ENCODE measurements around the gene HDHD5. TPM values are rescaled to one million over a fixed set of nuclear protein-coding genes. Genes with fewer than 3 reads are reported as not detected.

Gene HDHD5
- total and polyA plus RNA-seq, 10 of the 15 experiments (the other 5 are each of a cell fraction or from before 2014, with no cell fraction given), result 1.7 to 68.0 (median 49.9) TPM

DNA sequence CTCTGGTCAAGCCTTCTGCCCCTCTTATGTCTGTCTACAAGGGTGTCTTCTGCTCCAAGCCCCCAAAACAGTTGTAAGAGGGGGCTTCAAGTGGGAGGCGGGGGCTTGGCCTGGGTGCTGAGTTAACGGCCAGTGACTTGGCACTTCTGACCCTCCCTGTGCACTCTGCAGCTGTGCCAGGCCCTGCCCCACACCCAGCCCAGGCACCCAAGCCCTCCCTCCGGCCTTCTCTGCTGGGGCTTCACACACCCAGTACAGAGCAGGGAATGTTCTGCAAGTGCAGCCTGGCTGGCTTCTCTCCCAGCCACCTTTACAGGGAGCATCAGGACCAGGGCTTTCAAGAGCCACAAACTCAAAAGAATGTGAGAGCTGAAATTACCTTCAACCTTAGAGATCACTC is 41.7 kb downstream of the HDHD5 start (continued):
- no peak for TF ChIP-seq RAD21 (IDR thresholded peaks at IDR 0.05; ENCODE audit: insufficient read depth, low read depth, low read length)

DNA sequence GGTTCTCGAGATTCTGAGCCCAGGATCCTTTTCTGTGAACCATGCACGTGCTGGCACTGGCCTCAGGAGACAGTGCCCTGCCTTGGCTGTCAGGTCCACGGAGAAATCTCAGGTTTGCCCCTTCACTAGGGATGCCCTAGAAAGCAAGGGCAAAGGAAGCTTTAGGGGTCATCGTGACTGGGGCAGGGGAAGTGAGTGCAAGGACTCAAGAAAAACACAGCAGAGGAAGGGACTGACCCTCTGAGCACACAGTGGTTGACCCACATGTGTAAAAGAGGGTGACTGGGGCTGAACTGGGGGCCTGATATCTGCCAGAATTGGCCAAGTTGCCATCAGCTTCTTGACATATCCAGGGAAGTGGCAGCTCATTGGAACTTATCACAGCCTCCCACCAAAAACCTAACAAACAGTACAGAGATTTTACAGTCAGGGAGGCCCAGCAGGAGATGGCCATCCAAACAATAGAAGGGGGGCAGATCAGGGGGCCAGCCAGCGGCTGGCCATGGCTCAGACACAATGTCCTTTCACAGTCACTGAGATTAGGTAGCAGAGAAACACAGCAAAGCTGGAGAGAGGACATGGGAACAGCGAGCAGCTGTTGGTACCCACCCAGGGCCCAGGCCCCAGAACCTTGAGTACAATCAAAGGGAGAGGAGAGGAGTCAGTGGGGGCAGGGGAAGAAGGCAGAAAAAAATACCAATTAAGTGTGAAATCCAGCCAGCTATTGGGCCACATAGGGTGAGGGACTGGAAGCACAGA is 42.3 kb downstream of the HDHD5 start:
- POLR2A ChIA-PET, result no interaction called here
- WGBS (ENCODE audit: insufficient coverage, insufficient replicate concordance, low lambda C conversion rate, missing lambda C conversion rate), result 73% methylated on average over 6 of the region's 6 CpGs
- ATAC-seq (no peak), DNase-seq (ENCODE audit: low read depth, low spot score) (no peak), FAIRE-seq (no peak)
- no peak for TF ChIP-seq STAT3 (IDR thresholded peaks at IDR 0.05; ENCODE audit: low read depth, low read length)
- TF ChIP-seq, protein P1, sequence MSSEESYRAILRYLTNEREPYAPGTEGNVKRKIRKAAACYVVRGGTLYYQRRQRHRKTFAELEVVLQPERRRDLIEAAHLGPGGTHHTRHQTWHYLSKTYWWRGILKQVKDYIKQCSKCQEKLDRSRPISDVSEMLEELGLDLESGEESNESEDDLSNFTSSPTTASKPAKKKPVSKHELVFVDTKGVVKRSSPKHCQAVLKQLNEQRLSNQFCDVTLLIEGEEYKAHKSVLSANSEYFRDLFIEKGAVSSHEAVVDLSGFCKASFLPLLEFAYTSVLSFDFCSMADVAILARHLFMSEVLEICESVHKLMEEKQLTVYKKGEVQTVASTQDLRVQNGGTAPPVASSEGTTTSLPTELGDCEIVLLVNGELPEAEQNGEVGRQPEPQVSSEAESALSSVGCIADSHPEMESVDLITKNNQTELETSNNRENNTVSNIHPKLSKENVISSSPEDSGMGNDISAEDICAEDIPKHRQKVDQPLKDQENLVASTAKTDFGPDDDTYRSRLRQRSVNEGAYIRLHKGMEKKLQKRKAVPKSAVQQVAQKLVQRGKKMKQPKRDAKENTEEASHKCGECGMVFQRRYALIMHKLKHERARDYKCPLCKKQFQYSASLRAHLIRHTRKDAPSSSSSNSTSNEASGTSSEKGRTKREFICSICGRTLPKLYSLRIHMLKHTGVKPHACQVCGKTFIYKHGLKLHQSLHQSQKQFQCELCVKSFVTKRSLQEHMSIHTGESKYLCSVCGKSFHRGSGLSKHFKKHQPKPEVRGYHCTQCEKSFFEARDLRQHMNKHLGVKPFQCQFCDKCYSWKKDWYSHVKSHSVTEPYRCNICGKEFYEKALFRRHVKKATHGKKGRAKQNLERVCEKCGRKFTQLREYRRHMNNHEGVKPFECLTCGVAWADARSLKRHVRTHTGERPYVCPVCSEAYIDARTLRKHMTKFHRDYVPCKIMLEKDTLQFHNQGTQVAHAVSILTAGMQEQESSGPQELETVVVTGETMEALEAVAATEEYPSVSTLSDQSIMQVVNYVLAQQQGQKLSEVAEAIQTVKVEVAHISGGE (CRISPR knock-in tag; IDR thresholded peaks at IDR 0.05), result no peak
- Histone ChIP-seq H3K79me2 (ENCODE audit: control insufficient read depth, insufficient read depth, low read length) (no peaks in the 10 kb centered on the region), H3K4me3 (no peak overlapping the region), H4K20me1 (ENCODE audit: control insufficient read depth, insufficient read depth) (peaks cover 4% of the 10 kb centered on the region; the same call in 1 of the 2 replicates), H3K9ac (ENCODE audit: control insufficient read depth, insufficient read depth, low read length) (no peak overlapping the region), H3K9me3 (replicated peaks; ENCODE audit: control insufficient read depth, insufficient read depth, low read length) (no peaks in the 10 kb centered on the region), H3K27me3 (replicated peaks in 1 of 2; ENCODE audit: control insufficient read depth in 2 of 2, insufficient read depth in 2 of 2, low read length in 1 of 2) (peaks cover 3 to 4% of the 10 kb centered on the region in 2 experiments; a peak in 3 of 4 replicates), H3K36me3 (ENCODE audit: control insufficient read depth in 2 of 2, insufficient read depth in 2 of 2, low read length in 1 of 2) (no peaks in the 10 kb centered on the region), H2AFZ (ENCODE audit: control insufficient read depth, low read depth, low read length) (no peak overlapping the region), H3K4me2 (ENCODE audit: control insufficient read depth, insufficient read depth) (no peak overlapping the region), H3K4me1 (ENCODE audit: control insufficient read depth, insufficient read depth, low read length) (peaks cover 18% of the 10 kb centered on the region), H3K27ac (ENCODE audit: control insufficient read depth, insufficient read depth) (no peak overlapping the region)
- SMC1A ChIA-PET (ENCODE audit: uncharacterized antibody, unreplicated experiment), result no interaction called here
- RAD21 ChIA-PET (ENCODE audit: unreplicated experiment), result no interaction called here
- intact Hi-C loops (cut with micrococcal nuclease; ENCODE audit: unreplicated experiment), result no loop called here
- no TSS peak for BruUV-seq (replicated peaks)
- CTCF ChIA-PET, result interaction anchor here (1.1 kb wide), 1 partner anchor 40 kb away, joined by 5 read pairs; no protein-coding TSS in a partner anchor
- in situ Hi-C loops (cut with MboI), result no loop called here
